ENCODE results near the gene UGT2B7.
"Not testable (repeated sequence)": the region's sequence is repeated elsewhere in the genome, so short reads cannot be mapped to it uniquely, and the experiment has no call there.

Gene UGT2B7

GRCh38 chr4:69096111-69096656 is at the start of gene UGT2B7:
Gene UGT2B7 (plus strand): TSS chr4:69096474. CDS start chr4:69096521, 47 bp downstream.
- DNase-seq, result no peak

GRCh38 chr4:69049860-69050259 is 46.4 kb upstream of the UGT2B7 start:
- DNase-seq, result no peak

- DNase-seq, result not testable (repeated sequence)
Observed at GRCh38 chr4:69050853-69051575, 45.3 kb upstream of the UGT2B7 start.

GRCh38 chr4:69051576-69051943 is 44.7 kb upstream of the UGT2B7 start:
- no peak for DNase-seq

GRCh38 chr4:69053309-69053885 is 42.9 kb upstream of the UGT2B7 start:
- not testable (repeated sequence) for DNase-seq

GRCh38 chr4:69054033-69054432 is 42.2 kb upstream of the UGT2B7 start:
- not testable (repeated sequence) for DNase-seq

GRCh38 chr4:69054578-69055200 is 41.6 kb upstream of the UGT2B7 start:
- no peak for DNase-seq

GRCh38 chr4:69056150-69056549 is 40.1 kb upstream of the UGT2B7 start:
- no peak for DNase-seq

- DNase-seq, result no peak
Observed at GRCh38 chr4:69056921-69057550, 39.2 kb upstream of the UGT2B7 start.

GRCh38 chr4:69057620-69058409 is 38.5 kb upstream of the UGT2B7 start:
- DNase-seq, result no peak

GRCh38 chr4:69058410-69059059 is 37.7 kb upstream of the UGT2B7 start:
- no peak for DNase-seq

GRCh38 chr4:69060651-69061308 is 35.5 kb upstream of the UGT2B7 start:
- DNase-seq, result peak; percentile 0

- DNase-seq, result no peak
Observed at GRCh38 chr4:69064391-69064790, 31.9 kb upstream of the UGT2B7 start.

GRCh38 chr4:69066945-69067344 is 29.3 kb upstream of the UGT2B7 start:
- DNase-seq, result no peak

- DNase-seq, result no peak
Observed at GRCh38 chr4:69069085-69069484, 27.2 kb upstream of the UGT2B7 start.

- DNase-seq, result no peak
Observed at GRCh38 chr4:69070590-69070989, 25.7 kb upstream of the UGT2B7 start.

- no peak for DNase-seq
Observed at GRCh38 chr4:69071286-69071685, 25.0 kb upstream of the UGT2B7 start.

GRCh38 chr4:69073375-69073774 is 22.9 kb upstream of the UGT2B7 start:
- no peak for DNase-seq

- DNase-seq, result no peak
Observed at GRCh38 chr4:69075061-69075792, 21.0 kb upstream of the UGT2B7 start.

GRCh38 chr4:69078852-69079251 is 17.4 kb upstream of the UGT2B7 start:
- DNase-seq, result no peak

GRCh38 chr4:69088473-69088872 is 7.8 kb upstream of the UGT2B7 start:
- no peak for DNase-seq

Measured in NCI-H1436 (cell line).